HG03280 (cell line): ENCODE data around the gene DOLPP1.

Source experiments
- ATAC-seq: cut with Tn5 transposase; IDR thresholded peaks from one replicate; pipeline ENCODE4 v1.9.1; 2021; ENCODE audit warnings: mild to moderate bottlenecking, moderate library complexity; ENCODE audit not compliant: unreplicated experiment

DOLPP1 gene

DNA sequence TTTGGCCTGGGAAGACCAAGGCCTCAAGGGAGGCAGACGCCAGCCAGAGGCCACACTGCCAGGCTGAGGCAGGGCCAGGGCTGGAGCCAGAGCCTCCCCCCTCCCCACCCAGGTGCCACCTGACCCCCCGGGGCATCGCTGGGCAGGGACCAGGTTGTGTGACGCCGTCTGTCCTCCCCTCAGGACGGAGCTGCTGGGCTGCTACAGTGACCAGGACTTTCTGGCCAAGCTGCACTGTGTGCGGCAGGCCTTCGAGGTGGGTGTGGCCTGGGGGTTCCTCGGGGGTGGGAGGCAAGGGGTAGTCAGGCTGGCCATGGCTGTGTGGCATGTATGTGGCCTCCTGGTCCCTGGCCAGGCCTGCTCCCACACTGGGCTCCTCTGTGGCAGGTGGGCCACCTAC lies 17.9 kb upstream of the DOLPP1 start:
- no peak for ATAC-seq

DNA sequence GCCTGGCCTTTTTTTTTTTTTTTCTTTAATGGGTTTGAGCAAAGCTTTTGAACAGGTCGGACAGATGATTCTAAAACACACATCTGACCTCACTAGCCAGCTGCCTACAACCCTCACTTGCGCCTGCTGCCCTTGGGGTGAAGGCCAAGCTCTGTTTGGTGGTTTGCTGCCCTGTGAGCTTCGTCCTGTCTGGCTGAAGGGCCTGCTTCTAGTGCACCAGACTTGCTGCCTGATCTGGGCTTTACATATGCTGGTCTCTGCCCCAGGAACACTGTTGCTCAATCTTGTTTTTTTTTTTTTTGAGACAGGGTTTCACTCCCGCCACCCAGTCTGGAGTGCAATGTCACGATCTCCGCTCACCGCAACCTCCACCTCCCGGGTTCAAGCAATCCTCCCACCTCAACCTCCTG lies 16.4 kb upstream of the DOLPP1 start:
- no peak for ATAC-seq

DNA sequence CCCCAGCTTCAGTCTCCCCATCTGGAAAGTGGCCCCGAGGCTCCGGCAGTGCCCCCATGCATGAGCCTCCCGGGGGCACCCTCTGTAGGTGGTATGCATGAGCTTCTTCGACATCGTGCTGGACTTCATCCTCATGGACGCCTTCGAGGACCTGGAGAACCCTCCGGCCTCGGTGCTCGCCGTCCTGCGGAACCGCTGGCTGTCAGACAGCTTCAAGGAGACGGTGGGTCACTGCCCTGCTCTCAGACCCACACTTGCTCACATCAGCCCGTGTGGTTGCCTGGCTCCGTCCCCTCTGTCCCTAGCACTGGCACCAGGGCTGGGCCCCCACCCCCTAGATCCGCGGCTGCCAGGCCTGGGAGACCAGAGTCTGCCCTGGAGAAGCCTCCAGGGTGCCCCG lies 12.8 kb upstream of the DOLPP1 start:
- ATAC-seq = no peak

DNA sequence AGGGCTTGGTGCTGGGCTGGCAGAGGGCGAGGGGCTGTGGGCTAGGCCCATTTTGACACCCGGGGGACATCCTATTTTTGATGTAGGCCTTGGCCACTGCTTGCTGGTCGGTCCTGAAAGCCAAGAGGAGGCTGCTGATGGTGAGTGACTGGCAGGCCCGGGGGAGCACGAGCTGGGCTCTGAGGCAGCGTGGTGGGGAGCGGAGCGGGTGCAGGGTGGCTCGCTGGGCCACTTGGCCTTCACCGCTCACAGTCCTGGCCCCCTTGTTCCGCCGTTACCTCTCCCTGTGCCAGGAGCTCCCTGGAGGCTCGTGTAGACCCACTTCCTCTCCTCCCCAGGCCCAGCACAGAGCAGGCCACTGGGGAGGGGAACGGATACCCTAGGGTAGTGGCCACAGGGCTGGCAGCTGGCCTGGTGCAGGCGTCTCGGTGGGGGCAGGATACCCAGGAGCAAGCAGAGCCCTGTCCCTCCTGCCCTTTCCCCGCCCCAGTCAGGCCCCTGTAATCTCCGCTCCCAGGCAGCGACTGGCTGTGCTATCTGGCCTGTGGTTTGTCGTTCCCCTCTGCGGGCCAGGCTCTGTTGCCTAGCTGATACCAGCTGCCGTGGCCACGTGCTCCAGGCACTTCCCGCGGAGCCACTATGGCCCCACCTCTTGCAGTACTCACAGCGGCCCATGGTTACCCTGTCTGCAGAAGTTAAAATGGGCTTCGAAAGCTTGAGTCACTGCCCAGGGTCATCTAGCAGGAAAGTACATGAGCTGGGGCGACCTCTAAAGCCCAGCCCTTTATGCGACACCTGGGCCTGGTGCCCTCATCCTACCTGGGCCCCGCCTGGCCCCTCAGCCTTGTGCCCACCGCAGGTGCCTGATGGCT lies 11.7 kb upstream of the DOLPP1 start:
- ATAC-seq = no peak

DNA sequence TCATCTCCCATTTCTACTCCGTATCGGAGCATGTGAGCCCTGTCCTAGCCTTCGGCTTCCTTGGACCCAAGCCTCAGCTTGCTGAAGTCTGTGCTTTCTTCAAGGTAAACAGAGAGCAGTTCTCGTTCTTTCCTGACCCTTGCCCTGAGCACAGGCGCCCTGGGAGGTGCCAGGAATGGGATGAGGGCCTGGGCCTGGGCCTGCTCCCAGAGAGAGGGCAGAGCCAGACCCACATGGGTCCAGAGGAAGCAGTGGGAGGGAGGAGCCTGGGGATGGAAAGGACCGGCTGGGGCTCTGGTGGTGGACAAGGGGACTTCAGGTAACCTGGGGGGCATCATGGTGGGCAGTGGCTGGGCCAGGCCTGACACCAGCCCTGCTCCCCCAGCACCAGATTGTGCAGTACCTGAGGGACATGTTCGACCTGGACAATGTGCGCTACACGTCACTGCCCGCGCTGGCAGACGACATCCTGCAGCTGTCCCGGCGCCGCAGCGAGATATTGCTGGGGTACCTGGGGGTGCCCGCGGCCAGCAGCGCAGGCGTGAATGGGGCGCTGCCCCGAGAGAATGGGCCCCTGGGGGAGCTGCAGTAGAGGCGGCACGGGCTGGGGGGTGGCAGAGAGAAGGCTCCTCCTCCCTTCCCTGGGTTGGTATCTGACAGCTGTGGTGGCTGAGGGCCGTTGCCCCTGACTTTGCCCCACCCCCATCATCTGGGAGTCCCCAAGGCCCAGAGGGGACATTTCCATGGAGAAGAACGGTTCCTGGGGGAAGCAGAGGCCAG lies 10.9 kb upstream of the DOLPP1 start:
- ATAC-seq = no peak

DNA sequence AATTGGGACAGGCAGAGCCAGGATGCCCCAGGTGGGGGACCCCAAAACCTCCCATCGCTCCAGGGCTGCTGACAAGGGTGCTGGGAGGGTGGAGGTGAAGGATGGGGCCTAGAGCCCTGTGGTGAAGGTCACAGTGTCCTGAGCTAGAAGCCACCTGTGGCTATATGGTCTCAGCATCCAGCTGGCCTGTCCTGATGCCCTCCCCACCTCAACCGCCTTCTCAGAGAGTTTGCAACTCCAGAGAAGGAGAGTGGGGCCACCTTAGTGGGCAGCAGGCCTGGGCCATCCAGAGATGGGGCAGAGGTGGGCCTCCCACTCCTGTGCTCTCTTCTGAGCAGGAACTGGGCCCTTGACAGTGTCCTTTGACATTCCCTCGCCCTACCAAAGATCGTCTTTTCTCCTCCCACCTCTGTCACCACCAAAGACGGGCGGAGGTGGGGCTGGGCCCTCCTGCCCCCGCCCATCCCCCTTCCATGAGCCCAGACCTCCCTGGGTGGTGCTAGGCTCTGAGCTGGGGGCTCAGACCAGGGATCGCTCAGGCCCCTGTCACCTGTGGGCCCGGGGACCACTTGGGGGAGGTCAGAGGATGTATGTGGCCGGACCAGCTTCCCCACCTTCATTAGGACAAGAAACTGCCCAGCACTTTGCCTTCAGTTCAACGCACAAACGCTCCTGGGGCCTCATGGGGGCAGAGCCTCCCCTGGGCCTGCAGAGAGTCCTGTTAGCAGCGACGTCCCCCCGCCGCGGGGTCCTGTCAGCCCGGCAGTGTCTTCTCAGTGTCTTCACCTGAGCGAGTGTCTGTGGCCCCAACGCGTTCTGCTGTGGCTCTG lies 10.0 kb upstream of the DOLPP1 start:
- ATAC-seq = no peak

DNA sequence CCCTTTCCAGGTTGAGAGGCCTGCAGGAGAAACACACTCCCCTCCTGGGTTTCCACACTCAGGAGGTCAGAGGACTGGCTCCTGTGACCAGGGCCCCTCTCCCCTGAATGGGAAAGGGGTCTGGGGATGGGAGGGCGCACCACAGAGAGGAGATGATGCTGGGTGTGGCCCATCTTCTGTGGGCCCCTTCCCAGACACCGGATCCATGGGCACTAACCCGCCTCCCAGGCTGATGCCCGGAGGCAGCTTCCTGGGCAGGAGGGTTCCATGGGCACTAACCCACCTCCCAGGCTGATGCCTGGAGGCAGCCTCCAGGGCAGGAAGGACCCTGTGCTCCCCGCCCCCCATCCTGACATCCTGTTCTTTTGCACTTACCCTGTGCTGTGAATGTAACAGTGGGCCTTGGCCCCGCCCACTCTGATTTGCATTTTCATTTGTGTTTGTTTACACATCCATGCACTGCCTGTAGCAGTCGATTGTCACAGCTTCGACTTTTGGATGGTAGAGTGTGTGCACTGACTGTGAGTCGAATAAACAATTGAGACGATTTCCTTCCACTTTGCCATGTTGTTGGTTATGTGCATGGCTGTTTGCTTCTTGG lies 9.3 kb upstream of the DOLPP1 start:
- ATAC-seq = no peak

DNA sequence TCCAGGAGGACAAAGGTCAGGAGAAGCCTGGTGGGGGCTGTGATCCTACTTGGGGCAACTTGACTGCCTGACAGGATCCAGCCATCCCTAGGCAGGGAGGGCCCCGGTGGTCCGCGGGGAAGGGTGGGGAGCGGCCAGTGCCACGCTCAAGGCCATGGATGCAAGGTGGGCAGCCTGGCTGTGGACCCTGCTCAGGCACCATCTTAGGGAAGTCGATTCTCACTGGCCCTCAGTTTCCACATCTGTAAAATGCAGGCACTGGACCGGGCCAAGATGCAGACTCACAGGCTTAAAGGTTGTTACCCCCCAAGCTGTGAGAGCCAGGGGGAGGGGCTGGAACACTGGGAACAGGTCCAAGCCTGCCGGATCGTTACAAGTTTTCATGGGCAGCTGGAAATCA lies 8.7 kb upstream of the DOLPP1 start:
- no peak for ATAC-seq

DNA sequence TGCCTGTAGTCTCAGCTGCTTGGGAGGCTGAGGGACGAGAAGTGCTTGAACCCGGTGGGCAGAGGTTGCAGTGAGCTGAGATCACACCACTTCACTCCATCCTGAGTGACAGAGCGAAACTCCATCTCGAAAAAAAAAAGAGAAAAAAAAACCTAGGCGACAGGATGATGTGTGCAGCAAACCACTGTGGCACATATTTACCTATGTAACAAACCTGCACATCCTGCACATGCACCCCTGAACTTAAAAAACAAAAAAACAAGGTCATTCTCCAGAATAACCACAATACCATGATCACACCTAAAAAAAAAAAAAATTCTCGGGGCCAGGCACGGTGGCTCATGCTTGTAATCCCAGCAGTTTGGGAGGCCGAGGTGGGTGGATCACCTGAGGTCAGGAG lies 7.5 kb upstream of the DOLPP1 start:
- ATAC-seq = no peak

DNA sequence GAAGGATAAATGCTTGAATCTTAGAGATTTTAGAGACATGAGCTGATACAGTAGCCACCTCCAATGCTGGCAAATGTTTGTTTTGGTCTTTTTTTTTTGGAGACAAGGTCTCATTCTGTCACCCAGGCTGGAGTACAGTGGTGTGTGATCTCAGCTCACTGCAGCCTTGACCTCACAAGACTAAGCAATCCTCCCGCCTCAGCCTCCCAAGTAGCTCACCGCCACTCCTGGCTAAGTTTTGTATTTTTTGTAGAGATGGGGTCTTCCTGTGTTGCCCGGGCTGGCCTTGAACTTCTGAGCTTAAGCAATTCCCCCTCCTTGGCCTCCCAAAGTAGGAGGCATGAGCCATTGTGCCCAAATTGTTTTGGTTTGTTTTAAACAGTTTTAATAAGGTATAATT lies 6.8 kb upstream of the DOLPP1 start:
- ATAC-seq = no peak

DNA sequence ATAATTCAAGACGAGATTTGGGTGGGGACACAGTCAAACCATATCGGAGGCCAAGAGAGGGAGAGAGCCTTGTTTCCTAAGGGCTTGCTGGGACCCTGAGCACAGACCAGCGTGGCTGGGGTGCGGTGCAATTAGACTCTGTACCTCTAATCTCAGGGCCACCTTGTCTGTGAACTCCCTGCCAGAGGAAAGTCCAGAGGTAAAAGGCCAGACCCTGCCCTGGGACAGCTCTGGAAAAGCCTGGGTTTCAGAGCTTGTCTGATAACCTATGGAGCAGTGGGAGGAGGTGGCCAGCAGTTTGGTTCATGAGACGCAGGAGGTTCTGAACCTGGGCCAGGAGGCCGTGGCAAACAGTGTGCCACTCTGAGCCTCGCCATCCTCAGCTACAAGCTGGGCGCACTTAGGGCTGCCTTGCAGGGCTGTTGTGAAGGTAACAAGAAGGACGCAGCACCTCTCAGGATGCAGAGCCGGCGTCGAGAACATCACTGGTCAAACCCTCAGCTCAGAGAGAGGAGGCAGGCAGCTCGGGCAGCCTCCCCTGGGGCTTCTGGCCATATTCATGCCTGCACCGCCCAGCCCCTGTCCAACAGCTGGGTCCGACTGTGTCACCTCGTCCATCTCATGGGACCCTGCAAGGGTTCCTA lies 4.8 kb upstream of the DOLPP1 start:
- ATAC-seq = no peak

DNA sequence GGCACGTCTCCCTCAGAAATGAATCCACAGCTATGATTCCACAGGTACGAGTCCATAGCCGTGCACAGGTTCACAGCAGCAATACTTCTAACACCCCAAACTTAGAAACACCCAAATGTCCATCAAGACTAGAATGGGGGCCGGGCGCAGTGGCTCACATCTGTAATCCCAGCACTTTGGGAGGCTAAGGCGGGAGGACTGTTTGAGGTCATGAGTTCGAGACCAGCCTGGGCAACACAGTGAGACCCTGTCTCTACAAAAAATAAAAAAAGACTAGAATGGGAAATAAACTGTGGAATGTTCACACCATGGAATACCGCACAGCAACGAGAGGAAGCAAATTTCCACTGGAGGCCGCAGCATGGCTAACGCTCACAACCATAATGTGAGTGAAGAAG lies 4.3 kb upstream of the DOLPP1 start:
- ATAC-seq = no peak

DNA sequence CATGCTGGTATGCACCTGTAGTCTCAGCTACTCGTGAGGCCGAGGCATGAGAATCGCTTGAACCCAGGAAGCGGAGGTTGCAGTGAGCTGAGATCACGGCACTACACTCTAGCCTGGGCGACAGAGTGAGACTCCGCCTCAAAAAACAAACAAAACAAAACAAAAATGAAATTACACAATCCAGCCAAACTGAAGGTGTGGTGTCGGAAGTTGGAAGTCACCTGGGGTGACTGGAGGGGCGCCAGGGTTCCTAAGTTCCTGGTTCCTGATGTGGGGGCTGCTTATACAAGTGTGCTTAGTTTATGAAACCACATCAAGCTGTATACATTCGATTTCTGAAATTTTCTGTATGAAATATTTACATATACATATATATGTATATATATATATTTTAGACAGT lies 3.7 kb upstream of the DOLPP1 start:
- ATAC-seq = no peak

DNA sequence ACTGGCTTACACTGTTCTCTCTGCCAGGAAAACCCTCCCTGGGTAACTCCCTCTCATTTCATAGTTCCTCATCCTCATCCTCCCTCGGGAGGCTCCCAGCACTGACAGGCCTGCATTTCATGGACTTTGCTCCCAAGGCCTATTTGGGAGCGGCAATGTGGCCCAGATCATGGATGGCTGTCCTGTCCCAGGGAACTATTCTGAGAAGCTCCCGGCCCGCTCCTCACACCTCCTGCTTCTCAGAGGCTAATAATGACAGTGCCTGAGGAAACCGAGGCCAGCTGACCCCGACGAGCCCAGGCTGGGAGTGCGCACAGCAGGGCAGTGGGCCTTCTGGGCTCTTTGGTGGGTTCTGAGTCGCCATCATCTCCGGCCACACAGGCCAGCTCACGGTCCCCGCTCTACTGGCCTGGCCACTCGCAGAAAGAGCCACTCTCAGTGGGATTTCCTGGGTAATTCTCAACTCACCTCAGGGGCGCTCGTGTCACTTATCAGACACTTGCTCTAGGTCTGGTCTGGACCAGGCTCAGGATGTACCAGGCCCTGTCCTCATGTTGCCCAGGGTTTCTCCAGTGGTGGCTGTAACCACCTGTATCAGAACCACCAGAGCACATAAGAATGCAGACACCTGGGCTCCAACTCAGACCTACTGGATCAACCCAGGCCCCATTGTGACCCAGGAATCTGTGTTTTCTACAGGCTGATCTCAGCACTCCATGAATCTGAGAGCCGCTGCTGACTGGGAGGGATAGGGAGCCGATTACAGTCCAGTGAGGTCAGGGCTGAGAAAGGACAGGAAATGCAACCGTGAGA lies 2.0 kb upstream of the DOLPP1 start:
- ATAC-seq = no peak

DNA sequence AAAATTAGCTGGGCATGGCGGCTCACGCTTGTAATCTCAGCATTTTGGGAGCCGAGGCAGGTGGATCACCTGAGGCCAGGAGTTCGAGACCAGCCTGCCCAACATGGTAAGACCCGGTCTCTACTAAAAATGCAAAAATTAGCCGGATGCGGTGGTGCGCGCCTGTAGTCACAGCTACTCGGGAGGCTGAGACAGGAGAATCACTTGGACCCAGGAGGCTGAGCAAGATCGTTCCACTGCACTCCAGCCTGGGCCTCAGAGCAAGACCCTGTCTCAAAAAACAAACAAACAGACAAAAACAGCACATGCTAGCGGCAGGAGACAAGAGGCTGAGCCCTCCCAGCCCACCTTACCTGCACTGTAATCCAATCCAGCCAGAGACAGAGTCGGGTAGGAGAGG lies 1.1 kb upstream of the DOLPP1 start:
- ATAC-seq = no peak

DNA sequence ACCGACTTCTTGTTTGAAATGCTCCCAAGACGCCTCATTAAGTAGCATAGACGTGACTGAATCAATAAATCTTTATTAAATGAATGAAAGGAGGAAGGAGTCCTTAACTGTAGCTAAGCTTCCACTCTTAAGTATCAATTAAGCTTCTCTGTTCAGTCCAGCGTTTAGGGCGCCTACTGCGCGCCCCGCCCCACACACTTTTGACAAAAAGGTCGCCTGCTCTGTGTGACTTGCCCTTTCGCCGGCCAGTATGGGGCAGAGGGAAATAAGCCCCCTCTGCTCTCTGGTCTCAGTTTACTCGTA lies 662 bp upstream of the DOLPP1 start:
- ATAC-seq = no peak

DNA sequence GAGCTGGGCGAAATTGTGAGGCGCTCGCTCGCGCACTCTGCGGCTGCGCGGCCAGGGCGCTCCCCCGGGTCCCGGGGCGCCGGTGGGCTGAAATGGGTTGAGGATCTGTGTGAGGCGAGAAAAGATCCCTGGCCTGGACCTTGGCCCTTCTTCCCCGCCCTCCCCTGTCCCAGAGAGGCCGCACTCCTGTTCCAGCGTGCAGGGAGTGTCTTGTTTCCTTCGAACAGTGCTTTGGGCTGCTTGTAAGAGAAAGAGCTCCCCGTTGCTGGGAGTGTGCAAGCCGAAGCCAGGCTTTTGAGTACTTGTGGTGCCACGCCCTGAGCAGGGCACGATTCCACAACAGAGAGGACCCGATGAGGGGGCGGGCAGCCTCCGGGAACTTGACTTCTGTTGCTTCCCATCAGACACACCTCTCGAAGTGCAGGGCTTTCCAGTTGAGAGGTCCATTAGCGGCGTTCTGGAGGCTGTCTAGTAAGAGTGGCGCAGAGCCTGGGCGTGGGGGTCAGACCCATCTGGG lies 535 bp downstream of the DOLPP1 start:
- ATAC-seq = no peak

DNA sequence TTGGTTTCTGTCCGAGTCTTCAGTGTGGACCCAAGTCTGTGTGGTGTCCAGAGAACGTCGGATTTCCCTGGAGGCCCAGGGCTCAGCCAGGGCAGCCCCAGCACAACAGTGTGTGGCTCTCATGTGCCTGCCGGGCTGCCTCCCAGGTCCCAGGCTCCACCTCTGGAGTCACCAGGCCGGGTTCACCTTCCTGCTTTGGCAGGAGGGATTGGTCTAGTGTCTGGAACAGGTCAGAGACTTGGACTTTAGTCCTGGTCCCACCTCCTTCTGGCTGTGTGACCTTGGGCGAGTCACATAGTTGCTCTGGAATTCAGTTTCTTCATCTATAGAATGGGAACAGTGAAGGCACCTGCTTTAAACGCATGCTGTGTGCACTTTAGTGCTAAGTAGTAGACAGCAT lies 3.2 kb downstream of the DOLPP1 start:
- no peak for ATAC-seq

DNA sequence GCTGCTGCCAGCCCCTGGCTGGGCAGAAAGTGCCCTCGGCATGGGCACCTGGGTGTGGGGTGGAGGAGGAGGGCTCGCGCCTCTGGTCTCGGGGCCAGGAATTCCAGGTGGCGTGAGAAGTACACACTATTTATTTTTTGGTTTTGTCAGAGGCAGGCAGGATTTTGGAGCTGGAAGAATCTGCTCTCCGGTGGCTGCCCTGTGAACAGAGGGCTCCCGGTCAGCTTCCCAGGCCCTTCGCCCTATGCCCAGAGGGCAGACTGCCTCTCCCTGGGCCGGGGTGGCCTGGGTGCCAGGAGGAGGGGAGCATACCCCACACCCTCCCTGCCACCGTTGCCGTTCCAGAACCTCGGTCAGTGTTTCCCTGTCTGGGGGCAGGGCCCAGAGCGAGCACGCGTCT lies 8.3 kb downstream of the DOLPP1 start:
- no peak for ATAC-seq
